ENCODE data around the gene EXOSC9.

- no peak for TF ChIP-seq CTCF (conservative IDR thresholded peaks at IDR 0.05)
- no peak for TF ChIP-seq ZFX (IDR thresholded peaks at IDR 0.05)
Observed at GRCh38 chr4:121863799-121864198, 62.7 kb downstream of the EXOSC9 start.
